Activated naive CD4-positive, alpha-beta T cell (primary cell): ENCODE data around the gene ROGDI.
"Not testable (repeated sequence)": the region's sequence is repeated elsewhere in the genome, so short reads cannot be mapped to it uniquely, and the experiment has no call there.

Experiments
- DNase-seq, 4 experiments: peaks; one replicate each; lab custom pipeline; 2025; lab: John Stamatoyannopoulos, UW

ROGDI gene

GRCh38 chr16:4790261-4790660, 12.2 kb downstream of the ROGDI start:
- no peak for DNase-seq

DNA sequence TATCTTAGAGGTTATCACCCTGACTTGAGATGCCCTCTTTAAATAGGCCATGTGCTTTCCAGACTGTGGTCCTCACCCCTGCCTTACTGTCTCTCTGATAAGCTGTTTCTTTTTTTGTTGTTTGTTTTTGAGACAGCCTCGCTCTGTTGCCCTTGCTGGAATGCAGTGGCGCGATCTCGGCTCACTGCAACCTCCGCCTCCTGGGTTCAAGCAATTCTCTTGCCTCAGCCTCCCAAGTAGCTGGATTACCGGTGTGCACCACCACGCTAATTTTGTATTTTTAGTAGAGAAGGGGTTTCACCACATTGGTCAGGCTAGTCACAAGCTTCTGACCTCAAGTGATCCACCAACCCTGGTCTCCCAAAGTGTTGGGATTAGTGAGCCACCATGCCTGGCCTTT, 13.5 kb downstream of the ROGDI start:
- DNase-seq: no peak

- no peak for DNase-seq
Measured at GRCh38 chr16:4788489-4788889, 13.9 kb downstream of the ROGDI start.

- no peak for DNase-seq
Measured at GRCh38 chr16:4787627-4788482, 14.6 kb downstream of the ROGDI start, which contains the start of gene SEPTIN12. TSS of gene SEPTIN12 (minus strand) at chr16:4788345. CDS start at chr16:4787645, 700 bp downstream.

- no peak for DNase-seq
Measured at GRCh38 chr16:4787068-4787467, 15.4 kb downstream of the ROGDI start.

- DNase-seq: no peak
Measured at GRCh38 chr16:4785758-4786433, 16.5 kb downstream of the ROGDI start.

DNA sequence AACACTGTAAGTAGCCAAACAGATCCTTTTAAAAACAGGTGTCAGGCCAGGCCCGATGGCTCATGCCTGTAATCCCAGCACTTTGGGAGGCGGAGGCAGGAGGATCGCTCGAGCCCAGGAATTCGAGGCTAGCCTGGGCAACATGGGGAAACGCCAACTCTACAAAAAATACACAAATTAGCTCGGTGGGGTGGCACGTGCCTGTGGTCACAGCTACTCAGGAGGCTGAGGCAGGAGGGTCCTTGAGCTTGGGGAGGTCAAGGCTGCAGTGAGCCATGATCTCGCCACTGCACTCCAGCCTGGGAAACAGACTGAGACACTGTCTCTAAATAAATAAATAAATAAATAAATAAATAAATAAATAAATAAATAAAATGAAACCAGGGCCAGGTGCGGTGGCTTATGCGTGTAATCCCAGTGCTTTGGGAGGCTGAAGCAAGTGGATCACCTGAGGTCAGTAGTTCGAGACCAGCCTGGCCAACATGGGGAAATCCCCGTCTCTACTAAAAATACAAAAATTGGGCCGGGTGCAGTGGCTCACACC, 17.9 kb downstream of the ROGDI start:
- not testable (repeated sequence) for DNase-seq

GRCh38 chr16:4783951-4784336, 18.5 kb downstream of the ROGDI start:
- DNase-seq: no peak

- DNase-seq: no peak
Measured at GRCh38 chr16:4783251-4783950, 19.0 kb downstream of the ROGDI start.

DNA sequence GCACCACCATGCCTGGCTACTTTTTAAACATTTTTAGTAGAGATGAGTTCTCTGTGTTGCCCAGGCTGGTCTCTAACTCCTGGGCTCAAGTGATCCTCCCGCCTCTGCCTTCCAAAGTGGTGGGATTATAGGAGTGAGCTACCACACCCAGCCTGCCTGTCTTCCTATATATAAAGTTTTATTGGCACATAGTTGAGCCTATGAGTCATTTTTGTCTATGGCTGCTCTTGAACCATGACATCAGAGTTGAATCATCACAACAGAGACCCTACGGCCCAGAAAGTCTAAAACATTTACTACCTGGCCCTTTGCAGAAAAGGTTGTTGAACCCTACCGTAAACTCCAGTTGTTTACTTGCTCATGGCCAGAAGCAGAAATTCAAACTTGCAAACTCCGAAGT, 22.2 kb downstream of the ROGDI start:
- DNase-seq: no peak

DNA sequence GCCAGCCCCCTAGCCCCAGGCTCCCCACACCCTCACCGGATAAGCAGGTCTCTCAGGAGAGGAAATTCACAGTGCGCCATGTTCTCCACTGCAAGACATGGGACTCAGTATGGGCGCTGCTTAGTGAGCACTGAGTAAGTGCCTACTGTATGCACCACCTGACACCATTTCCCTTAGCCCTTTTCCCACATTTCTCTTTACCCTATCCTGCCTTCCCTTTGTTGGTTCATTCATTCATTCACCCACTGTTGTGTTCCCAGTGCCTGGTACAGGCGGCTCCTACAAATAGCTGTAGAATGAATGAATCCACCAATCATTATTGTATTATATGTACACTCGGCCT, 24.4 kb downstream of the ROGDI start:
- no peak for DNase-seq

DNA sequence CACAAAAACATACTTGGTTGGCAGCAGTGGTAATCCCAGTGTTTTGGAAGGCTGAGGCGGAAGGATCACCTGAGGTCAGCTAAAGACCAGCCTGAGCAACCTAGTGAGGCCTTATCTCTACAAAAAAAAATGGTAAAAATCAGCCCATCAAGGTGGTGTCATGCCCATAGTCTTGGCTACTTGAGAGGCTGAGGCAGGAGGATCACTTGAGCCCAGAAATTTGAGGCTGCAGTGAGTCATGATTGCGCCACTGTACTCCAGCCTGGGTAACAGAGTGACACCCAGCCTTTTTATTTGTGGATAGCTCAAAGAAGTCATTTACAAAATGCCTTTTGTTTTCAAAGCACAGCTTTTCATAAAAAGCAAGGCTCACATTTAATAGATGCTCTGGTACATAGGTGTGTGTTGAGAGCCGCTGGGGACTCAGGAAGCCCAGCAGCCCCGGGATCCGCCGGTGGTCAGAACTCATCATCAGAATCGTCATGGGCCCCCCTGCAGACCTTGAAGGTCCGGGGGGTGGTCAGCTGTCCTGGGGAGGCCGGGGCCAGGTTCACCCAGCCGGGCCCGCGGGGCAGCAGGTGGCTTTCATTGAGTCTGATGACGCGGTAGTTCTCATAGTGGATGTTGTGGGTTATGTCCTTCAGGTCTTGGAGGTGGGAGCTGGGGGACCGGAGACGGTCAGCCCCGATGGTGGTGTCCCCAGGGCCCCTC, 24.9 kb downstream of the ROGDI start:
- DNase-seq: no peak

- DNase-seq: no peak
Measured at GRCh38 chr16:4776141-4776705, 26.2 kb downstream of the ROGDI start.

- no peak for DNase-seq
Measured at GRCh38 chr16:4775005-4775404, 27.4 kb downstream of the ROGDI start.

DNA sequence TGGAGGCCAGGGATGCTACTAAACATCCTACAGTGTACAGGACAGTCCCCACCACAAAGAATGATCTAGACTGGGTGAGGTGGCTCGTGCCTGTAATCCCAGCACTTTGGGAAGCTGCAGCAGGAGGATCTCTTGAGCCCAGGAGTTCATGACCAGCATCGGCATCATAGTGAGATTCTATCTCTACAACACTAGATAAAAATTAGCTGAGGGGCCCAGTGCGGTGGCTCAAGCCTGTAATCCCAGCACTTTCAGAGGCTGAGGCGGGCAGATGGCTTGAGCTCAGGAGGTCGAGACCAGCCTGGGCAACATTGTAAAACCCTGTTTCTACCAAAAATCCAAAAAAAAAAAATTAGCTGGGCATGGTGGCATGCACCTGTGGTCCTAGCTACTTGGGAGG, 30.1 kb downstream of the ROGDI start:
- no peak for DNase-seq

DNA sequence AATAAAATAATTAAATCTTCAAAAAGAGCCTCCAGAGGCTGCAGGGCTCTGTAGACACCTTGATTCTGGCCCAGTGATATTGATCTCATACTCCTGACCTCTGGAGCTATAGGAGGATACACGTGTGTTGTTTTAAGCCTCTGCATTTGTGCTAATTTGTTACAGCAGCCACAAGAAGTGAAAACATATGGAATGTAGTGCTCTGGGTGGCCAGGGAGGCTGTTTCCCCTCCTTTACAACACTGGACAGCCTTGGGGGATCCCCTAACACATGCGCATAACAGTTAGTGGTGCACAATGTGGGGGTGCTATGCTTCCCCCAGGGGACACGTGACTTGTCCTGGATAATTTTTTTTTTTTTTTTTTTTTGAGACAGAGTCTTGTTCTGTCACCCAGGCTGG, 30.8 kb downstream of the ROGDI start:
- DNase-seq: no peak

- no peak for DNase-seq
Measured at GRCh38 chr16:4769306-4769638, 33.2 kb downstream of the ROGDI start.

- peak; percentile 61 to 74 (median 68) for DNase-seq
Measured at GRCh38 chr16:4768549-4769305, 33.7 kb downstream of the ROGDI start.

DNA sequence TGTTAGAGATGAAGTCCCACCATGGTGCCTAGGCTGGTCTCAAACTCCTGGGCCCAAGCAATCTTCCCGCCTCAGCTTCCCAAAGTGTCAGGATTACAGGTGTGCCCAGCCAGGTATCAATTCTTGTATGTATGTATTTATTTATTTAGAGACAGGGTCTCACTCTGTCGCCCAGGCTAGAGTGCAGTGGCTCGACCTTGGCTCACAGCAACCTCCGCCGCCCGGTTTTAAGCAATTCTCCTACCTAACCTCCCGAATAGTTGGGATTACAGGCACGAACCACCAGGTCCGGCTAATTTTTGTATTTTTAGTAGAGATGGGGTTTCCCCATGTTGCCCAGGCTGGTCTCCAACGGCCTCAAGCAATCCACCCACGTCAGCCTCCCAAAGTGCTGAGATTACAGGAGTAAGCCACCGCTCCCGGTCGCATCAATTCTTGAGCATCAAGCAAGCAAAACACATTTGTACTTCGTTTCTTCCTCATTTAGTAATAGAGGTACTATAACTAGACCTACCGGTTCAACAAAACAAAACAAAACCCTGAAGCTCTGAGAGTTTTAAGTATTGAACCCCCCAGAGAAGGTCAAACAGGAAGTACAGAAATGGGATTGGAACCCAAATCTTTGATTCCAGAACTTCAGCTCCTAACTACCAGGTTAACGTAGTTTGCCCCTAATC, 34.4 kb downstream of the ROGDI start:
- DNase-seq: no peak

GRCh38 chr16:4766875-4767628, 35.4 kb downstream of the ROGDI start, which contains the start of gene ZNF500:
TSS of gene ZNF500 (minus strand) at chr16:4767162. CDS start at chr16:4765978, 1,184 bp downstream.
- peak; percentile 91 to 97 (median 93) for DNase-seq
